ENCODE measurements around the gene TRAF3IP3.

The TRAF3IP3 gene

GRCh38 chr1:209767706-209768105 lies 11.9 kb downstream of the TRAF3IP3 start:
- H3K36me3 ChIP-seq, result peaks cover 37% of the 10 kb centered on the region
- H3K4me3 ChIP-seq (ENCODE audit: low read depth in 1 of 2, low read length in 1 of 2), result peak overlapping the region; percentile 41 to 45
- no peak for TF ChIP-seq CTCF (IDR thresholded peaks at IDR 0.05)
- no peaks in the 10 kb centered on the region for H3K27me3 ChIP-seq
- peak overlapping the region; percentile 98 for H3K27ac ChIP-seq
- peaks cover 63 to 65% of the 10 kb centered on the region in 2 experiments for H3K4me1 ChIP-seq (ENCODE audit: control insufficient read depth in 1 of 2, insufficient read depth in 1 of 2, low read depth in 1 of 2, low read length in 1 of 2)
- H3K9me3 ChIP-seq, result no peaks in the 10 kb centered on the region

GRCh38 chr1:209768354-209768774 lies 12.5 kb downstream of the TRAF3IP3 start:
- Histone ChIP-seq H3K27ac (peak overlapping the region; percentile 98), H3K4me3 (ENCODE audit: low read depth in 1 of 2, low read length in 1 of 2) (peak overlapping the region; percentile 41 to 45), H3K4me1 (ENCODE audit: control insufficient read depth in 1 of 2, insufficient read depth in 1 of 2, low read depth in 1 of 2, low read length in 1 of 2) (peaks cover 63 to 65% of the 10 kb centered on the region in 2 experiments), H3K9me3 (no peaks in the 10 kb centered on the region), H3K27me3 (no peaks in the 10 kb centered on the region), H3K36me3 (peaks cover 37% of the 10 kb centered on the region)
- TF ChIP-seq CTCF (IDR thresholded peaks at IDR 0.05), result no peak

- no peak for TF ChIP-seq CTCF (IDR thresholded peaks at IDR 0.05)
- no peaks in the 10 kb centered on the region for H3K27me3 ChIP-seq
- peak overlapping the region; percentile 41 to 45 for H3K4me3 ChIP-seq (ENCODE audit: low read depth in 1 of 2, low read length in 1 of 2)
- H3K27ac ChIP-seq, result peak overlapping the region; percentile 98
- no peaks in the 10 kb centered on the region for H3K9me3 ChIP-seq
- peaks cover 63 to 65% of the 10 kb centered on the region in 2 experiments for H3K4me1 ChIP-seq (ENCODE audit: control insufficient read depth in 1 of 2, insufficient read depth in 1 of 2, low read depth in 1 of 2, low read length in 1 of 2)
- H3K36me3 ChIP-seq, result peaks cover 37% of the 10 kb centered on the region
Measured at GRCh38 chr1:209769171-209769904, 13.5 kb downstream of the TRAF3IP3 start.

- Histone ChIP-seq H3K27ac (peak overlapping the region; percentile 98), H3K4me1 (ENCODE audit: control insufficient read depth in 1 of 2, insufficient read depth in 1 of 2, low read depth in 1 of 2, low read length in 1 of 2) (peaks cover 56 to 61% of the 10 kb centered on the region in 2 experiments), H3K36me3 (peaks cover 37% of the 10 kb centered on the region), H3K4me3 (ENCODE audit: low read depth in 1 of 2, low read length in 1 of 2) (peak overlapping the region; percentile 41 to 45), H3K9me3 (no peaks in the 10 kb centered on the region), H3K27me3 (no peaks in the 10 kb centered on the region)
- TF ChIP-seq CTCF (IDR thresholded peaks at IDR 0.05), result no peak
Measured at GRCh38 chr1:209769971-209770370, 14.1 kb downstream of the TRAF3IP3 start.

GRCh38 chr1:209770636-209771415 lies 15.0 kb downstream of the TRAF3IP3 start:
- no peak overlapping the region for H3K4me3 ChIP-seq (ENCODE audit: low read depth in 1 of 2, low read length in 1 of 2)

More at GRCh38 chr1:209770636-209771415, 15.0 kb downstream of the TRAF3IP3 start:
- no peak for TF ChIP-seq CTCF (IDR thresholded peaks at IDR 0.05)
- Histone ChIP-seq H3K36me3 (peaks cover 42% of the 10 kb centered on the region), H3K4me1 (ENCODE audit: control insufficient read depth in 1 of 2, insufficient read depth in 1 of 2, low read depth in 1 of 2, low read length in 1 of 2) (peaks cover 48 to 52% of the 10 kb centered on the region in 2 experiments), H3K27ac (no peak overlapping the region), H3K27me3 (no peaks in the 10 kb centered on the region), H3K9me3 (no peaks in the 10 kb centered on the region)
